Measurements from ENCODE around the gene ABLIM3.

The ABLIM3 gene

DNA sequence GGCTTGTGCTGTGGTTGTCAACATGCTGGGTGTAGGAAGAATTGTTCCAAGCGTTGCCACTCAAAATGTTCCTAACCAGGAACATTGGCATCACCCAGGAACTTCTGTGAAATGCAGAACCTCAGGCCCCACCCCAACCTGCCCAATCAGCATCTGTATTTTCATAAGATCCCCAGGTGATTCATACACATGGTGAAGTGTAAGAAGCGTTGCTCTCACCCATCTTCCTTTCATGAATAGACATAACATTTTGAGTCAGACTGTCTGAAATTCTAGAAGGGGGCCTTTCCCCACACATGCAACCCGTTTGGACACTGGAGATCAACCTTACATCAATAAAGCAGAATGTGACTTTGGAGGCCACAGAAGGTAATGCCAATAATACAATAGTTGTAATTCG is 121.0 kb downstream of the ABLIM3 start:
- H3K4me3 ChIP-seq (ENCODE audit: low read length, poor library complexity, severe bottlenecking), result no peak overlapping the region
- no peaks in the 10 kb centered on the region for H3K9me2 ChIP-seq (replicated peaks; ENCODE audit: low read depth, low read length)
- no peaks in the 10 kb centered on the region for H3K4me1 ChIP-seq (ENCODE audit: insufficient read depth, low read length, poor library complexity, severe bottlenecking)
- H4K20me1 ChIP-seq (ENCODE audit: insufficient read depth, low read length, poor library complexity, severe bottlenecking), result no peaks in the 10 kb centered on the region
- H3K36me3 ChIP-seq (ENCODE audit: insufficient read depth, low read length), result no peaks in the 10 kb centered on the region
- no peaks in the 10 kb centered on the region for H3K27me3 ChIP-seq (ENCODE audit: insufficient read depth, low read length, poor library complexity, severe bottlenecking)
- H3K79me2 ChIP-seq (ENCODE audit: insufficient read depth, low read length), result no peaks in the 10 kb centered on the region
- H3K9me3 ChIP-seq (ENCODE audit: insufficient read depth, low read depth, low read length), result no peaks in the 10 kb centered on the region
- no peak overlapping the region for H2AFZ ChIP-seq (ENCODE audit: low read length)
- H3K4me2 ChIP-seq (ENCODE audit: low read depth, low read length, poor library complexity, severe bottlenecking), result no peak overlapping the region
- H3F3A ChIP-seq (ENCODE audit: low read depth), result no peaks in the 10 kb centered on the region
- no peak for TF ChIP-seq EZH2phosphoT487 (IDR thresholded peaks at IDR 0.05; ENCODE audit: borderline replicate concordance)
- TF ChIP-seq, protein P1, sequence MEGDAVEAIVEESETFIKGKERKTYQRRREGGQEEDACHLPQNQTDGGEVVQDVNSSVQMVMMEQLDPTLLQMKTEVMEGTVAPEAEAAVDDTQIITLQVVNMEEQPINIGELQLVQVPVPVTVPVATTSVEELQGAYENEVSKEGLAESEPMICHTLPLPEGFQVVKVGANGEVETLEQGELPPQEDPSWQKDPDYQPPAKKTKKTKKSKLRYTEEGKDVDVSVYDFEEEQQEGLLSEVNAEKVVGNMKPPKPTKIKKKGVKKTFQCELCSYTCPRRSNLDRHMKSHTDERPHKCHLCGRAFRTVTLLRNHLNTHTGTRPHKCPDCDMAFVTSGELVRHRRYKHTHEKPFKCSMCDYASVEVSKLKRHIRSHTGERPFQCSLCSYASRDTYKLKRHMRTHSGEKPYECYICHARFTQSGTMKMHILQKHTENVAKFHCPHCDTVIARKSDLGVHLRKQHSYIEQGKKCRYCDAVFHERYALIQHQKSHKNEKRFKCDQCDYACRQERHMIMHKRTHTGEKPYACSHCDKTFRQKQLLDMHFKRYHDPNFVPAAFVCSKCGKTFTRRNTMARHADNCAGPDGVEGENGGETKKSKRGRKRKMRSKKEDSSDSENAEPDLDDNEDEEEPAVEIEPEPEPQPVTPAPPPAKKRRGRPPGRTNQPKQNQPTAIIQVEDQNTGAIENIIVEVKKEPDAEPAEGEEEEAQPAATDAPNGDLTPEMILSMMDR (conservative IDR thresholded peaks at IDR 0.05; ENCODE audit: low read length), result no peak
- no peak overlapping the region for H3K9ac ChIP-seq (ENCODE audit: low read depth, low read length, poor library complexity, severe bottlenecking)

DNA sequence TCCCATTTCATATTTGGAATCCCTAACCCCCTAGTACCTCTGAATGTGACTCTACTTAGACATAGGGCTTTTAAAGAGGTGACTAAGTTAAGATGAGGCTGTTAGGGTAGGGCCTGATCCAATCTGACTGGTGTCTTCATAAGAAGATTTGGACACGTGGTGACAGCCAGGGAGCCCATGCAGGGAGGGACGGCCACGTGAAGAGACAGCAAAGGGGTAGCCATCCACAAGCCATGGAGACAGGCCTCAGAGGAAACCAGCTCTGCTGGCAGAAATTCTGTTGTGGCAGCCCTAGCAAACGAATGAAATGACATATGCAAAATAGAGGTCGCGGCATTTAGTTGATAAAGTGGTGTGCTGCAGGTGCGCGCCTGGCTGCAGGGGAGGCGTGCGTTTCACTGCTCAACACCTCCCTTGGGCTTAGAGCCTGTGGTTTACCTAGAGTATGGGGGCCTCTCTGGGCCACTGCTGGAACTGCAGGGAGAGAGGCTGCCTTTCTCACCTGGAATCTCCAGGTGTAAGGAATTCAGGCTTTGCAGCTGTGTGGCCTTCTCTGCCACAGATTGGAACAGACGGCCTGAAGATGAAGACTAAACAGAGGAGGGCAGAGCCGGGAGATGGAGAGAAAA is 123.3 kb downstream of the ABLIM3 start:
- TF ChIP-seq EZH2phosphoT487 (IDR thresholded peaks at IDR 0.05; ENCODE audit: borderline replicate concordance), result no peak
- TF ChIP-seq, protein P1 (conservative IDR thresholded peaks at IDR 0.05; ENCODE audit: low read length), result peak; percentile 78
- no peaks in the 10 kb centered on the region for H3K9me2 ChIP-seq (replicated peaks; ENCODE audit: low read depth, low read length)
- H3K9me3 ChIP-seq (ENCODE audit: insufficient read depth, low read depth, low read length), result no peaks in the 10 kb centered on the region
- H3K9ac ChIP-seq (ENCODE audit: low read depth, low read length, poor library complexity, severe bottlenecking), result no peak overlapping the region
- no peaks in the 10 kb centered on the region for H3K79me2 ChIP-seq (ENCODE audit: insufficient read depth, low read length)
- H3K4me2 ChIP-seq (ENCODE audit: low read depth, low read length, poor library complexity, severe bottlenecking), result no peak overlapping the region
- no peaks in the 10 kb centered on the region for H3F3A ChIP-seq (ENCODE audit: low read depth)
- H3K4me1 ChIP-seq (ENCODE audit: insufficient read depth, low read length, poor library complexity, severe bottlenecking), result no peaks in the 10 kb centered on the region
- H2AFZ ChIP-seq (ENCODE audit: low read length), result no peak overlapping the region
- H3K4me3 ChIP-seq (ENCODE audit: low read length, poor library complexity, severe bottlenecking), result no peak overlapping the region
- H3K27me3 ChIP-seq (ENCODE audit: insufficient read depth, low read length, poor library complexity, severe bottlenecking), result no peaks in the 10 kb centered on the region
- no peaks in the 10 kb centered on the region for H3K36me3 ChIP-seq (ENCODE audit: insufficient read depth, low read length)
- H4K20me1 ChIP-seq (ENCODE audit: insufficient read depth, low read length, poor library complexity, severe bottlenecking), result no peaks in the 10 kb centered on the region

DNA sequence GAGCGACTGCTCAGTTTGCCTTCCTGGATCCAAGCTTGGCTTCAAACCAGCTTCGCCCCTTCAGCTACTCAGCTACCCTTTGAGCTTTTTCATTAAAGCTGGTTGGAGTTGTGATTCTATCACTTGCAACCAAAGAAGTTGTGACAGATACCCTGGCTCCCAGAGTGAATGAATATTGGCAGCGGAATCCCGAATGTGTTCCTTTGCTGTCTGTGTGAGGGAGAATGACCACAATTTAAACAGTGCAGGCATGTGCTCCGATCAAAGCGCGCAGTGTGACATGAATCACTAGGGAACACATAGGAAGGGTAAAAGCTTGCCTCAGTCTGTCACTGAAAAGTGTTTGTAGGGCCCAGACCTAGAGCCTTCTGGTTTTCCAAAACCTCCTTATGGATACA is 123.8 kb downstream of the ABLIM3 start:
- Histone ChIP-seq H3K36me3 (ENCODE audit: insufficient read depth, low read length) (no peaks in the 10 kb centered on the region), H3F3A (ENCODE audit: low read depth) (no peaks in the 10 kb centered on the region), H3K4me1 (ENCODE audit: insufficient read depth, low read length, poor library complexity, severe bottlenecking) (no peaks in the 10 kb centered on the region), H3K9ac (ENCODE audit: low read depth, low read length, poor library complexity, severe bottlenecking) (no peak overlapping the region), H3K9me2 (replicated peaks; ENCODE audit: low read depth, low read length) (no peaks in the 10 kb centered on the region), H3K79me2 (ENCODE audit: insufficient read depth, low read length) (no peaks in the 10 kb centered on the region), H3K9me3 (ENCODE audit: insufficient read depth, low read depth, low read length) (no peaks in the 10 kb centered on the region), H2AFZ (ENCODE audit: low read length) (no peak overlapping the region), H3K27me3 (ENCODE audit: insufficient read depth, low read length, poor library complexity, severe bottlenecking) (no peaks in the 10 kb centered on the region), H4K20me1 (ENCODE audit: insufficient read depth, low read length, poor library complexity, severe bottlenecking) (no peaks in the 10 kb centered on the region), H3K4me3 (ENCODE audit: low read length, poor library complexity, severe bottlenecking) (no peak overlapping the region), H3K4me2 (ENCODE audit: low read depth, low read length, poor library complexity, severe bottlenecking) (no peak overlapping the region)
- TF ChIP-seq, protein P1 (conservative IDR thresholded peaks at IDR 0.05; ENCODE audit: low read length), result no peak
- TF ChIP-seq EZH2phosphoT487 (IDR thresholded peaks at IDR 0.05; ENCODE audit: borderline replicate concordance), result no peak
